GM19099 (cell line): ENCODE measurements around the gene GNAI3.

Experiments used
- POLR2A ChIP-seq: IDR thresholded peaks from 3 replicates; pipeline ENCODE4 v1.6.1; 2011; ENCODE audit warnings: low read depth; ENCODE audit not compliant: insufficient read length; ENCODE audit errors: extremely low read depth

Gene GNAI3

DNA sequence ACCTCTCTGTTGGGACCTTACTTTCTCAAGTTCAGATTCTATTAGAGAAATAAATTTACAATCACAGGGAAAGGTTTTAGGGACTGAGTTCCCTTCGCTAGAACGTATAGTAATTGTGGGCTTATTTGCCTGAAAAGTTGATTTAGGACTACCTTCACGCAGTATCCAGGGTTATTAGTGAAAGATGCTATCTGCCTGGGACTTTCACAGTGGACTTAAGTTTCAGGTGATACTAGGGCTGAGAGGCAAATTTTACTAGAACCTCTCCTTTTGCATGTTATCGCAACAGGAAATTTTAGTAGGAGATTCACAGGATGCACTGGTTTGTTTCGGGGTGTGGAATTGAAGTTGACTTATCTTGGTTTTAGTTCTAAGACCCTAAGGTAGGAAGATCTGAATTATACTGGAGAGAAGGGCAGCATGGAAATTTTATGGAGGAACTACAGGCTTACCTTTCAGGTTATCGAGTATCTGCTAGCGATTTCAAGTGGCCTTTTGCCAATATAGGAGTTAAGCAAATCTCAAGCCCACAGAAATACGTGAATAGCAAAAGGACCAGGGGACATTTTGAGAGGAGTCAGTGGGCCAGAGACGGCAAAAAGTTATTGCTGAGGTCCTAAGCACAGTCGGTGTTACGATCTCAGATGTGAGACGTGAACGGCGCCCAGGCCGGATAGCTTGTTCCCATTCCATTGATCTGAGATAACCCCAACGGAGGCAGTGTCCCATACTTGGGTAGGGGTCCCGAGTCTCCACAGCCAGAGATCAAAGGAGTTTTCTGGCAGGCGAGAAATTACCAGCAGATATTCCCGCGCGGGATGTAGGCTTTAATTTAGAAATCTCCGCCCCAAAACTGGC is 723 bp upstream of the GNAI3 start:
- no peak for TF ChIP-seq POLR2A

DNA sequence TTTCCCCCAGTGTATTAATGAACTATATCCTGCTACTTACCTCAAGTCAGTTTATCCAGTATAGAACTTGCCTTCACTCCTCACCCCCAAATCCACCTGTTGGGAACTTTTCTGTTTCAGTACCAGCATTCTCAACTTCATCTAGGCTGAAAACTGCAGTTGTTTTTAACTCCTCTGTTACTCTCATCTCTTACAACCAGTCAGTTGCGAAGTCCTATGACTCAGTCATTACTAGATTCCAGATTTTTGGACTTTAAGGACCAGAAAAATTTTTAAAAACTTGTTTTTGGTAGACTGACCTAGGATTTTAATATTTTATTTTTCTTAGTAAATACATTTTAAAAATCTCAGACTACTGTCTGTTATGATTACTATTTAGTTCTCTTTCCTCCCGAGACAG is 8.1 kb downstream of the GNAI3 start:
- no peak for TF ChIP-seq POLR2A

DNA sequence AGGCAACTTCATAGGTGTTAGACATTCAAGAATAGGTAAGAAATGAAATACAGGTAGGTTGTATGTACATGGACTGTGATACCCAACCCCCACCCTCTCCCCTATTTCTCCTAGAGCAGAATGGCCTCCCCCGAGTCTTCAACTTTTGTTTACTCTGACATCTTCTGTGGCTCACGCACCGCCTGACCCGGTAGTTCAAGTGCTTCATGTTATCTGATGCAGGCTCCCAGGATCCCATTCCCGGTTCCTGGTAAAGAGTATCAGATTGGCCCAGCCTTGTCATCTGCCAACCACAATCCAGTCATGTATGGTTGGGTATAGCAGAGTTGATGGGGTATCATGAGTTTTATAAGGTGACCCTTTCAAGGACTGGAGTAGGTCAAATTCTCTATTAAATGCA is 9.1 kb downstream of the GNAI3 start:
- TF ChIP-seq POLR2A: no peak

DNA sequence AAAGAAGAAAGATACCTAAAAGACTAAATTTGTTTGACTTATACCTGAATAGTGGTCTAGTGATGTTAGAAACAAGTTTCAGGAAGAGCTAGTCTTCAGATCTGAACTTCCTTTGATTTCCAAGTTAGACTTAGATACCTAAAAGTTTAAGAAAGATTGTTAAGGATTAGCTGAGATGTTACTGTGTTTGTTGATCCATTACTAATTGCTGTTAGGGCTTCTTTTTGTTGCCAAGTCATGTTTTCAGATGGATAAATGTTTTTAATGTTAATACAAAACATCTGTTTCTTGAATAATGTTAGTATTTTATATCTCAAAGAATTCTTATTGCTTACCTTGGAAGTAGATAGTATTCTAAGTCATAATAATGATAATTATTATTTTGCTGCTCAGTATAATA is 11.6 kb downstream of the GNAI3 start:
- no peak for TF ChIP-seq POLR2A

DNA sequence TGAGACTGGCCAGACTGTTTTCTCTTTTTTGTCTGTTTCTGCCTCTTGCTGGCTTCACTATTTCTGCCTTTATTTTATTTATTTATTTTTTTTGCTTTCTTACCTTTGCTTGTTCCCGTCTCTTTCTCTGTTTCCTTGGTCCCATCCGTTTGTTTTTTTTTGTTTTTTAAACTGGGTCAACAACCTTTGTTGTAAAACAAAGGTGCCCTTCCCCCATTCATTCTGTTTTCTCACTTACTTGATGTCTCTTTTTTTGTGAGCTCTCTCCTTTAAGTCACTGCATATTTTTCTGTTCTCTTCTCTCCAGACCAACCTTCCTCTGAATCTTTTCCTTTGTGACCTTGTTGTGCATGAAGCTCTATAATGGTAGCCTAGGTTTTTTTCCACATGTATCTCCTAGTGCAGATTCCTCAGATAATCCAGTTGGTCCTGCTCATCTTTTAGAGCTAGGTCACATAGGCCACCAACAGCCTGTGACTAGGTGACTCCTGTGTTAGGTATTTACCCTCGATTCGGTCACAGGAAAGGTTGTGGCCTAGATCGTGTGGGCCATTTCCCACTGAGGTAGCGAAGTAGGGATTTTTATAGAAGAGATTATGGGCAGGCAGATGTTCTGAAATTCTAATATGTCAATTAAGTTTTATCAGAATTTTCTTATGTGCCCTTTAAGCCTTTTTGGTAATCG is 15.9 kb downstream of the GNAI3 start:
- TF ChIP-seq POLR2A: no peak

DNA sequence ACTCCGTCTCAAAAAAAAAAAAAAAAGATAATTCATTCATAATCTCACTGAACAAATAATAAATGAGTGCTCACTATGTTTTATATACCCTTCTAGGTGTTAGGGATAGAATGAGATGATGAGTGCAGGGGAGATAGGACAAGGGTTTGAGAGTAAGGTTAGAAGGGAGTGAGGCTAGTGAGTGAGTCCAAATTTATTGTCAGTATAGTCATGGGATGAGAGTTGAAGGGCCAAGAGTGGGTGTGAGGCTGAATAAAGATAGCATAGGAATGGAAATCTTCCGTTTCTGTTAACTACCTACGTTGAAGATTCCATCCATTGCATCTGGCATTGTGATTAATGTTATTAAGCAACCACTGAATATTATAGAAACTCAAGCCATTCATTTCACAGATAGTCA is 16.8 kb downstream of the GNAI3 start:
- no peak for TF ChIP-seq POLR2A

DNA sequence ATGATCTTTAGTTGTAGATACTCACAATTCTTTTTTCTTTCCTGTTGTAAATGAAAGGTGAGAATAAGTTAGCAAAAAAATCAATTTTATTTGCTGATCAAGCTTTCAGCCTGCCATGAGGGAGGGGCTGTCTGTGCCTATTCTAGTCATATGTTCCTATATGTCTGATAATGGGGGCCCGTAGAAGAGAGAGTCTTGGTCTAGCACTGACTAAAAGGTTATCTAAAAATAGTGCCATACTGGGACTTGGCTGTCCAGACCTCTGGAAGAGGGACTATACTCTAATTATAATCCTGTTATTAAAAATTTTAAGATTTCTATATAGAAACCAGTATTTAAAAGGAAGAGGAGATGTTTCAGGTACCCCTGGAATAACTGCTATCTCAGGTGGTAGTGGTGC is 18.6 kb downstream of the GNAI3 start:
- TF ChIP-seq POLR2A: no peak

DNA sequence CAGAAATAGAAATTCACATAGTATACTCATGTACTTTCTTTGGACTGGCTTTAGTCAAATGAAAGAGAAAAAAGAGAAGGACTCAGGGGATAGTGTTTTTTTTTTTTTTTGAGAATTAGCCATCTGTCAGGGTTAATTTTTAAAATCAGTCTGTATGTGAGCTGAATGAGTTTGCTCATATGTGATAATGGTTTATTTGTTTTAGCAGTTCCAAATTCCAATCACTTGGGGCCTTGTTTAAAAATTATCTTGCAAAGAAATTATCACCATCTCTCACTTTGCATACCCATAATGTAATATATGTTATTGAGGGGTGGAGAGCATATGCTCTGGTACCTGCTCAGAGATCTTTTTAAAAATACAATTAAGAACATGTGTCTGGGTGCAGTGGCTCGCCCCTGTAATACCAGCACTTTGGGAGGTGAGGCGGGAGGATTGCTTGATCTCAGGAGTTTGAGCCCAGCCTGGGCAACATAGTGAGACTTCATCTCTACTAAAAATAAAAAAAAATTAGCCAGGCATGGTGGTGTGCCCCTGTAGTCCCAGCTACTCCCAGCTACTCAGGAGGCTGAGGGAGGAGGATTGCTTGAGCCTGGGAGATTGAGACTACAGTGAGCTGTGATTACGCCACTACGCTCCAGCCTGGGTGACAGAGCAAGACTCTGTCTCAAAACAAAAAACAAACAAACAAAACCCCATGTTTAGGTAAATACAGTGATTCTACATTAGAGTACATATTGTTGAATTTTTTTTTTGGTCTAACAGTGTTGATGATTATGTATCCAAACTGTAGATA is 19.7 kb downstream of the GNAI3 start:
- no peak for TF ChIP-seq POLR2A

DNA sequence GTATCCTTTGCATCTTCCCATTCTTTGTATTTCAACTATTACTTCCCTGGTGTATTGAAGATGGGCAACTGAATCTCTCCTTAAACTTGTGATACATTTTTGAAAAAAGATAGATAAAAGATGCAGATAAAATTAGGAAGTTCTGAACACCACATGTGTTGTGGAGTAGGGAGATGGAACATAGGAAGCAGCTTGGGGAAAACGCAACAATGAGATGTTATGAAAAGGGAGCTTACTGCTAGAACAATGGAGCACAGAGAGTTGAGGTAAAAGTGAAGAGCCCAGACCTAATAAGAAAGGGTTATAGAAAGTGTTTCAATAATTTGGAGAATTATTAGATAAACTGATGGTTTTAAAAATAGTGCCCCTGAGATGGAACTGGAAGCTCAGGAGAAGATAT is 20.9 kb downstream of the GNAI3 start:
- TF ChIP-seq POLR2A: no peak

DNA sequence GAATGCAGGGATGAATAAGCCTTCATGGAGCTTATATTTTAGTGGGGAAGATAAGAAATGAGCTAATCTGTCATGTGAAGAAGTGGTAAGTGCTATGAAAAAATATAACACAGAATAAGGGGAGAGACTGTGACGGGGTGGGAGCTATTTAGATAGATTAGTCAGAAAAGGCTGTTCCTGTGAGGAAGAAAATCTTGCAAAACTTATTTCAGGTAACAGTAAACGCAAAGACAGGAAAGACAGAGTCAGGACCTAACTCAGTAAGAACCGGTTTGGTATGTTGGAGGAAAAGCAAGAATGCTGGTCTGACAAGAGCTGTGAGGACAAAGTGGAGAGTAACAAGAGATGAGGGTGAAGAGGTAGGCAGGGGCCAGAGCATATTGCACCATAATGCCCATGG is 22.0 kb downstream of the GNAI3 start:
- TF ChIP-seq POLR2A: no peak

DNA sequence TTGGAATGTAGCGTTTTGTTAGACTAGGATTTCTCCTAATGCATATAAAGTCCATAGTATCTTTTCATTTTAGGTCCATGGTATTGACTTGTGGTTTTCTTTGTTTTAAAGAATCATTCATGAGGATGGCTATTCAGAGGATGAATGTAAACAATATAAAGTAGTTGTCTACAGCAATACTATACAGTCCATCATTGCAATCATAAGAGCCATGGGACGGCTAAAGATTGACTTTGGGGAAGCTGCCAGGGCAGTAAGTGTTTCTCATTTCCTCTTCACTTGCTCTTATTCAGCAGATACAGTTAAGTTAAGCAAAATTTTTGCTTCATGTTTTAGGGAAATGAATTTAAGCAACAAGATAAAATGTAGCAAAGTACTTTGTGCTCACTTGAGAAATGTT is 25.4 kb downstream of the GNAI3 start:
- TF ChIP-seq POLR2A: no peak

DNA sequence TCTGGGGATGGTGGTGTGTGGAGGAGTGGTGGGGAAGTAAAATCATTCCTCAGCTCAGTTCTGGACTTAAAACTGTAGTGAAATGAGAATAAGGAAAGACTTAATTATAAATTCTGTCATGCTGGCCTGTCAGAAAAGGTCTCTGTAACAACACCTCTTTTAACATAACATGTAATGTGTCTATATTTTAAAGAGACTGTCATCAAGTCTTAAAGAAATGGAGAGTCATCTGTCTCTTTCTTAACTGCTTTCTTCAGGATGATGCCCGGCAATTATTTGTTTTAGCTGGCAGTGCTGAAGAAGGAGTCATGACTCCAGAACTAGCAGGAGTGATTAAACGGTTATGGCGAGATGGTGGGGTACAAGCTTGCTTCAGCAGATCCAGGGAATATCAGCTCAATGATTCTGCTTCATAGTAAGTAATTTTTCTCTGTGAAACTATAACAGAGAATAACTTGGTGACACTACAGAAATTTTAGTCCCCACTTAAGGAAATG is 30.6 kb downstream of the GNAI3 start:
- TF ChIP-seq POLR2A: no peak

DNA sequence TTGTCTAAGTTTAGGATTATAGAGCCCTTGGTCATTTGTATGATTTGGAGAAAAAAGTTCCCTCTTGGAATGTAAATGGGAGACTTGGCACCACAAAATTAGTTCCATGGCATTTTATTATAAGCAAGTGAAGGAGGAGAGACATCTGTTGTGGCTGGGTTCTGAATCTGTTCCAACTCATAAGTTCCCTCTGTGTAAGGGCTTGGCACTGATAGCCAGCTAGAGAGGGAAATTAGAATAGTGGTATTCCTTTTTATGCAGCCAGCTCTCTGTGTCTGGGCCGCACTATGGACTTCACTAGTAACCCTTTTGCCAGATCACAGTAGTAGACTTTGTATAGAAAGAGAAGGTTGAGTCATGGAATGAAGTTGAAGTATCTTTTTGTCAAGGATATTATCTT is 31.1 kb downstream of the GNAI3 start:
- no peak for TF ChIP-seq POLR2A

DNA sequence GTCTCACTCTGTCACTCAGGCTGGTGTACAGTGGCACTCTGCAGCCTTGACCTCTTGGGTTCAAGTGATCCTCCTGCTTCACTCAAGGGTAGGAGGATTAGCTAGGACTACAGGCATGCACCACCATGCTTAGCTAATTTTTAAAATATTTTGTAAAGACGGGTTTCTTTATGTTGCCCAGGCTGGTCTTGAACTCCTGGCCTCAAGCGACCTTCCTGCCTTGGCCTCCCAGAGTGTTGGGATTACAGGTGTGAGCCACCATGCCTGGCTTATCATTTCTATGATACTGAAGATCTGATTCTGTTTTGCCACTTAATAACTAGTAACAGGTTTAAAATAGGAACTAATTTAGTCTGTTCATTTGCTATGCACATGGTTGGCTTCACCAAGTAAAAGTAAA is 33.6 kb downstream of the GNAI3 start:
- TF ChIP-seq POLR2A: no peak

DNA sequence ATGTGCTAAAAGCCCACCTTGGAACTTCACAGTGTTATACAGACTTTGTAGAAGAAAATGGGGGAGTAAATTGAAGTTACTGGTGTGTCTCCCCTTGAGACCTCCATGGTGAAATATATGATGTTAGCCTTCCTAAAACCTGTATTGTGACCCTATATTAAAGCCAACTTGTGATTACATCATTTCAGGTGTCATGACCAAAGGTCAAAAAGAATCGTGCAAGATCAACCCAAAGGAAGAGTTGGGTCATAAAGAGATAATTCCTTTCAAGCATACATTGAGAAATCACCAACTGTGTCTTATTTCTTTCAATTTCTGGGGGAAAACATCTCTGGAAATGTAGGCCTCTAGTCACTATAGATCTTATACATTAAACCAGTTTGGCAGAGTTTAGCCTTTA is 36.4 kb downstream of the GNAI3 start:
- TF ChIP-seq POLR2A: no peak
